Suprapubic skin (tissue), 4 donors: ENCODE data around the gene LTBP4.

Experiments
- CTCF ChIP-seq, 2 donors: fragments of 200-600 bp in 1 of 2; fragments of 450-650 bp in 1 of 2; sonication (generic) in 1 of 2; IDR thresholded peaks; one replicate each; pipeline ENCODE4 v1.5.1; 2016 to 2019; ENCODE audit warnings: antibody characterized with exemption in 2 of 2, mild to moderate bottlenecking in 1 of 2, moderate library complexity in 1 of 2
- EP300 ChIP-seq: sonication (generic); formaldehyde crosslinking; IDR thresholded peaks from one replicate; pipeline ENCODE4 v1.6.1; 2017; ENCODE audit warnings: antibody characterized with exemption
- POLR2A ChIP-seq, 2 donors: fragments of 450-650 bp; IDR thresholded peaks; one replicate each; pipeline ENCODE4 v1.6.1; 2017; ENCODE audit warnings: antibody characterized with exemption in 2 of 2, mild to moderate bottlenecking in 2 of 2, moderate library complexity in 2 of 2
- POLR2AphosphoS5 ChIP-seq, 3 donors: sonication (generic); formaldehyde crosslinking; IDR thresholded peaks; one replicate each; pipeline ENCODE4 v1.6.1; 2017; ENCODE audit warnings: antibody characterized with exemption in 3 of 3

DNA sequence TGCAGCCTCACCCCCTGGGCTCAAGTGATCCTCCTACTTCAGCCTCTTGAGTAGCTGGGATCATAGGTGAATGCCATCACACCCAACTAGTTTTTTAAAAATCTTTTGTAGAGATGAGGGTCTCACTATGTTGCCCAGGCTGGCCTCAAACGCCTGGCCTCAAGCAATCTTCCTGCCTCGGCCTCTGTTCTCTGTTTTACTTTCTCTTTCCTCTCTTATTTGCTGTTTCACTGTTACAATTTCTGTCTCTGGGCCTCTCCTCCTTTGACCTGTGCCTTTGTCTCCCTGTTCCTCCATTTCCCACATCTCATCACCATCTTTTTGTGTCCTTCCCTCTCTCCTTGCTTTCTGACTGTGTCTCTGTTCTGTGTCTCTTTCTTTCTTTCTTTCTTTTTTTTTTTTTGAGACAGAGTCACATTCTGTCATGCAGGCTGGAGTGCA is 15.2 kb upstream of the LTBP4 start:
- TF ChIP-seq POLR2A (IDR thresholded peaks at IDR 0.05) (no peak), EP300 (no peak), CTCF (IDR thresholded peaks at IDR 0.05) (no peak), POLR2AphosphoS5 (IDR thresholded peaks at IDR 0.05) (no peak)
